Measurements from ENCODE around the gene TEKT2.

The TEKT2 gene

DNA sequence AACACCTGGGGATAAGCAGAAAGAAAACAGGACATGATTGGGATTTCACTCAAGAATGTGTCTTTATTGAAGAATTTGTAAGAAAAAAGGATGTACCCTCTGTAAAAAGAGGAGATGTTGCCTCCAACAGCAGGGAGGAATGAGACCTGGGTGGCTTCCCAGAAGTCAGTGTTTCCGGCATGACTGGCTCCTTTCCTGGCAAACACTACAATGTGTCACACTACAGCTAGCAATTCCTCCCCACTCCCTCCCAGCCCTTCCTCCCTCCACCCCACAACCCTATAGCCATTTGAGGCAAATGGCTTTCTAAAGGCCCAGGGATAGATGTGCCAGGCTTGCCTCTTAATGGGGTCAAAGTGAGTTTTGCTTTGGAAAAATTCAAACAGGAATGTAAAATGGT, 52.6 kb downstream of the TEKT2 start:
- TF ChIP-seq CTCF (conservative IDR thresholded peaks at IDR 0.05; ENCODE audit: low read depth, low read length) = no peak
- H2AFZ ChIP-seq (ENCODE audit: low read depth) = no peak overlapping the region
- H3K4me2 ChIP-seq = no peak overlapping the region
- no peaks in the 10 kb centered on the region for H3K27me3 ChIP-seq (ENCODE audit: insufficient read depth, low read depth)
- no peaks in the 10 kb centered on the region for H4K20me1 ChIP-seq (ENCODE audit: insufficient read depth)
- H3K9ac ChIP-seq = no peak overlapping the region
- H3K36me3 ChIP-seq (ENCODE audit: insufficient read depth) = 0 out of 2 replicates have a peak, but pooled peaks cover 4% of the 10 kb centered on the region
- H3K4me3 ChIP-seq (IDR thresholded peaks at IDR 0.05; ENCODE audit: insufficient read depth, low read depth, low read length) = no peak overlapping the region
- no peaks in the 10 kb centered on the region for H3K4me1 ChIP-seq (ENCODE audit: low read depth, poor library complexity, severe bottlenecking)
- peaks cover 5% of the 10 kb centered on the region; the same call in 1 of the 2 replicates for H3K79me2 ChIP-seq (ENCODE audit: insufficient read depth, low read depth)
- no peak overlapping the region for H3K27ac ChIP-seq

DNA sequence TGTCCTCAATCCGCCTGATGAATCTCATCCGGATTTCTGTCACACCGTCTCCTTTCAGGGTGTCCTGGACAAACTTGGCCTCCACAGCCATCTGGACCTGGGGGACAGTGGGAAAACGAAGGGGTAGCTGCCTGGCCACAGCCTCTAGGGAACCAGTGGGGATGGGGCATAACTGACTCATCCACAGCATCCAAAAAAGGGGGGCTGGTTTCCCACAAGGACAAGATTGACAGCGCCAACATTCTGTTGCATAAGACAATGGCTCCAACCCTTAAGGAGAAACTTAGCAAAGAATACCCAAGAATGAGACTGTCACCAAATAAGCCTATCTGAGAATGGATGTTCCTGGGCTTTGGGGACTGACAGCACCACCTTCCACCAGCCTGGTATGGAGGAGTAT, 53.3 kb downstream of the TEKT2 start:
- 0 out of 2 replicates have a peak, but pooled peaks cover 4% of the 10 kb centered on the region for H3K36me3 ChIP-seq (ENCODE audit: insufficient read depth)
- H3K4me2 ChIP-seq = no peak overlapping the region
- no peaks in the 10 kb centered on the region for H3K4me1 ChIP-seq (ENCODE audit: low read depth, poor library complexity, severe bottlenecking)
- TF ChIP-seq CTCF (conservative IDR thresholded peaks at IDR 0.05; ENCODE audit: low read depth, low read length) = no peak
- no peaks in the 10 kb centered on the region for H4K20me1 ChIP-seq (ENCODE audit: insufficient read depth)
- no peaks in the 10 kb centered on the region for H3K27me3 ChIP-seq (ENCODE audit: insufficient read depth, low read depth)
- no peak overlapping the region for H3K9ac ChIP-seq
- H3K27ac ChIP-seq = no peak overlapping the region
- no peak overlapping the region for H2AFZ ChIP-seq (ENCODE audit: low read depth)
- H3K4me3 ChIP-seq (IDR thresholded peaks at IDR 0.05; ENCODE audit: insufficient read depth, low read depth, low read length) = no peak overlapping the region
- peaks cover 9% of the 10 kb centered on the region; the same call in 1 of the 2 replicates for H3K79me2 ChIP-seq (ENCODE audit: insufficient read depth, low read depth)

- Histone ChIP-seq H3K36me3 (ENCODE audit: insufficient read depth) (0 out of 2 replicates have a peak, but pooled peaks cover 4% of the 10 kb centered on the region), H3K27me3 (ENCODE audit: insufficient read depth, low read depth) (no peaks in the 10 kb centered on the region), H3K4me3 (IDR thresholded peaks at IDR 0.05; ENCODE audit: insufficient read depth, low read depth, low read length) (no peak overlapping the region), H3K9ac (no peak overlapping the region), H4K20me1 (ENCODE audit: insufficient read depth) (no peaks in the 10 kb centered on the region), H3K4me1 (ENCODE audit: low read depth, poor library complexity, severe bottlenecking) (no peaks in the 10 kb centered on the region), H3K79me2 (ENCODE audit: insufficient read depth, low read depth) (peaks cover 13% of the 10 kb centered on the region; the same call in 1 of the 2 replicates), H3K27ac (no peak overlapping the region), H2AFZ (ENCODE audit: low read depth) (no peak overlapping the region), H3K4me2 (no peak overlapping the region)
- no peak for TF ChIP-seq CTCF (conservative IDR thresholded peaks at IDR 0.05; ENCODE audit: low read depth, low read length)
Observed at GRCh38 chr1:36137776-36138175, 53.9 kb downstream of the TEKT2 start.

Measured in KMS-11 (cell line).